ENCODE data around the gene COX14. TPM values are rescaled to one million over a fixed set of nuclear protein-coding genes. Genes with fewer than 3 reads are reported as not detected.

The COX14 gene
- polyA plus RNA-seq, 3 donors, result 63.8 to 257 (median 231) TPM

DNA sequence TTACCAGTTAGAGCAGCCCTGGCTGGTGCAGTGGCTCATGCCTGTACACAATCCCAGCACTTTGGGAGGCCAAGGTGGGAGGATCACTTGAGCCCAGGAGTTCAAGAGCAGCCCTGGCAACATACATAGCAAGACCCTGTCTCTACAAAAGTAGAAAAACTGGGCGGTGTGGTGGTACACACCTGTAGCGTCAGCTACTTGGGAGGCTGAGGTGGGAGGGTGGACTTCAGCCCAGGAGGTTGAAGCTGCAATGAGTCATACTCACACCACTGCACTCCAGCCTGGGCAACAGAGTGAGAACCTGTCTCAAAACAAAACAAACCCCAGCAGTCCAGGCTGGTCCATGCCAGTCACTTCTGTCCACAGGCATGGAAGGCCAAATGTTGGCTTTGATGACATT is 7.4 kb downstream of the COX14 start:
- no peaks in the 10 kb centered on the region for H3K9me3 Mint-ChIP-seq
- H3K36me3 Mint-ChIP-seq, result peaks cover 64 to 89% of the 10 kb centered on the region in 2 donors
- peak overlapping the region in 2 of 7 donors; percentile 31 to 57 for H3K27ac Mint-ChIP-seq
- WGBS (ENCODE audit: insufficient coverage), result no CpG with 5 or more reads among the region's 2 CpGs
- no peak for DNase-seq
- H3K4me1 Mint-ChIP-seq, result peaks cover 4% of the 10 kb centered on the region
- H3K9me3 ChIP-seq (replicated peaks in 1 of 2; ENCODE audit: control insufficient read depth in 1 of 2, insufficient read depth in 1 of 2, low read length in 2 of 2), result no peaks in the 10 kb centered on the region
- no peak overlapping the region for H3K4me2 ChIP-seq (replicated peaks; ENCODE audit: extremely low read depth, low read length, poor library complexity, severe bottlenecking)
- no peak overlapping the region for H3K9ac ChIP-seq (ENCODE audit: insufficient read depth, low read length, poor library complexity, severe bottlenecking)
- H2AFZ ChIP-seq (ENCODE audit: insufficient read depth, low read depth, low read length, poor library complexity, severe bottlenecking), result no peak overlapping the region
- H3K36me3 ChIP-seq (replicated peaks in 1 of 2; ENCODE audit: control insufficient read depth in 1 of 2, insufficient read depth in 2 of 2, low read length in 2 of 2), result peaks cover 63 to 71% of the 10 kb centered on the region in 2 donors
- H3K4me1 ChIP-seq (ENCODE audit: control insufficient read depth in 1 of 2, insufficient read depth in 2 of 2, low read length in 2 of 2), result no peaks in the 10 kb centered on the region
- H3K27ac ChIP-seq (ENCODE audit: low read depth in 1 of 2, low read length in 2 of 2), result no peak overlapping the region
- H3K4me3 ChIP-seq (replicated peaks in 1 of 3; ENCODE audit: low read depth in 2 of 3, low read length in 3 of 3), result no peak overlapping the region
- peaks cover 96% of the 10 kb centered on the region for H4K20me1 ChIP-seq (ENCODE audit: insufficient read depth, low read length)
- H3K27me3 ChIP-seq (ENCODE audit: control insufficient read depth in 2 of 2, insufficient read depth in 2 of 2, low read length in 2 of 2), result no peaks in the 10 kb centered on the region
- intact Hi-C loops (cut with micrococcal nuclease), result no loop called here
- no peaks in the 10 kb centered on the region for H3K27me3 Mint-ChIP-seq (ENCODE audit: low read depth in 3 of 3)
- peaks cover 74% of the 10 kb centered on the region for H3K79me2 ChIP-seq (ENCODE audit: insufficient read depth, low read length)
- no peak overlapping the region for H3K4me3 Mint-ChIP-seq
- TF ChIP-seq CTCF (IDR thresholded peaks at IDR 0.05), result no peak

DNA sequence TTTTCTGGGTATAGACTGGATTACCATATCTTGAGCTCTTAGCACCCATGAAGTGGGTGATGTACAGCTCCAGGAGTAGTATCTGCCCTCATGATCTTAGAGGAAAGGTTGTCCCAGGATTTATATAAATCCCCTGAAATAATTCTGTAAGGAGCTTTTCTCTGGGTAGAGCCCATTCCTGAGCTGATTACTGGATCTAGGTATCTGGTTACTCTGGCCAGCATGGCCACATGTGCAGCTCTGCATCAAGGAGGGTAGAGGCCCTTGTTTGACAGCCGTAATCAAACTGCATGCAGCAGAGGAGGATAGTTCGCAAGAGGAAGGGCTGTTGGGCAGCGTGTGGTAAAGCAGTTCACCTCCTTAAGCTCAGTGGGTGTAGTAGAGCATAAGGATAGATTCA is 8.5 kb downstream of the COX14 start:
- Histone ChIP-seq H2AFZ (ENCODE audit: insufficient read depth, low read depth, low read length, poor library complexity, severe bottlenecking) (no peak overlapping the region), H3K27me3 (ENCODE audit: control insufficient read depth in 2 of 2, insufficient read depth in 2 of 2, low read length in 2 of 2) (no peaks in the 10 kb centered on the region), H3K9ac (ENCODE audit: insufficient read depth, low read length, poor library complexity, severe bottlenecking) (no peak overlapping the region), H3K27ac (ENCODE audit: low read depth in 1 of 2, low read length in 2 of 2) (no peak overlapping the region), H3K4me2 (replicated peaks; ENCODE audit: extremely low read depth, low read length, poor library complexity, severe bottlenecking) (no peak overlapping the region), H3K79me2 (ENCODE audit: insufficient read depth, low read length) (peaks cover 64% of the 10 kb centered on the region), H4K20me1 (ENCODE audit: insufficient read depth, low read length) (peaks cover 99% of the 10 kb centered on the region), H3K4me1 (ENCODE audit: control insufficient read depth in 1 of 2, insufficient read depth in 2 of 2, low read length in 2 of 2) (no peaks in the 10 kb centered on the region), H3K9me3 (replicated peaks in 1 of 2; ENCODE audit: control insufficient read depth in 1 of 2, insufficient read depth in 1 of 2, low read length in 2 of 2) (no peaks in the 10 kb centered on the region), H3K4me3 (replicated peaks in 1 of 3; ENCODE audit: low read depth in 2 of 3, low read length in 3 of 3) (no peak overlapping the region), H3K36me3 (replicated peaks in 1 of 2; ENCODE audit: control insufficient read depth in 1 of 2, insufficient read depth in 2 of 2, low read length in 2 of 2) (peaks cover 63 to 79% of the 10 kb centered on the region in 2 donors)
- peak overlapping the region in 2 of 7 donors; percentile 55 to 59 for H3K27ac Mint-ChIP-seq
- H3K9me3 Mint-ChIP-seq, result no peaks in the 10 kb centered on the region
- 100% methylated on average over 1 of the region's 3 CpGs for WGBS (ENCODE audit: insufficient coverage)
- no peaks in the 10 kb centered on the region for H3K27me3 Mint-ChIP-seq (ENCODE audit: low read depth in 3 of 3)
- H3K4me3 Mint-ChIP-seq, result no peak overlapping the region
- intact Hi-C loops (cut with micrococcal nuclease), result no loop called here
- no peak for DNase-seq
- H3K4me1 Mint-ChIP-seq, result peaks cover 4% of the 10 kb centered on the region
- peaks cover 69 to 84% of the 10 kb centered on the region in 2 donors for H3K36me3 Mint-ChIP-seq
- no peak for TF ChIP-seq CTCF (IDR thresholded peaks at IDR 0.05)
